ENCODE data around the gene MYO7A.

Gene MYO7A

DNA sequence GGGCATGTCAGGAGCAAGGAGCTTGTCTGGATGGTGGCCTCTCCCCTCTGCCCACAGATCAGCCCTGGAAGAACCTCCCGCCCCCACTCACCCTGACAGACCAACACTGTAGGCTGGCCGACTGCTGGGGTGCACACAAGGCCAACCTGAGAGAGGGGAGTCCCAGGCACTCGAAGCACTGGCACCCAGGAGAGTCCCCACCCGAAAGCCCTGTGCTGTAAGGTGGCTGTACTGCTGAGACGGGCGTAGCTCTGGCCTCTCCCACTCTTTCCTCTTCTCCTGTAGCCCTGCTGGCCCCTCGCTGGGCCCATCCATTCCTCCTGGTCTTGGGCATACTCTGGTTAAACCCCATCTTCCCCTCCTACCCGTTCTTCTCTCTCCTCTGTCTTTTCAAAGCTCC is 39.7 kb downstream of the MYO7A start:
- no peak for DNase-seq (ENCODE audit: low read depth)

- DNase-seq (ENCODE audit: low read depth), result no peak
Observed at GRCh38 chr11:77170107-77170506, 42.1 kb downstream of the MYO7A start.

DNA sequence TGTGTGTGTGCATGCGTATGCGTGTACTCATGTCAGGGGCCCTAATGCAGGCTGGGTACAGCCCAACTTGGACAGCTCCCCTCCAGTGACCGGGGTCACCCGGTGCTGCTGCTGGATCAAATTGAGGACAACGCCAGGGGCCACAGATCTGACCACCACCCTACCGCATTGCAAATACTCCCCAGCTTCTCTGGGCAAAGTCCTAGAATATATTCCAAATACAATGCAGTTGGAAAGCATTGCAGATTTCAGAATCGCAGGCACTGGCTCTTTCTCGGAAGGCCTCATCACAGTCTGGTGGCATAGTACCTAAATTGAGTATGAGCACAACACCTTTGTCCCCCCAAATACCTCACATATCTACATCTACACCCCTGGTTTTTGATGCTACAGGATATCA is 43.2 kb downstream of the MYO7A start:
- no peak for DNase-seq (ENCODE audit: low read depth)

GRCh38 chr11:77171885-77172665 is 44.0 kb downstream of the MYO7A start:
- no peak for DNase-seq (ENCODE audit: low read depth)

DNA sequence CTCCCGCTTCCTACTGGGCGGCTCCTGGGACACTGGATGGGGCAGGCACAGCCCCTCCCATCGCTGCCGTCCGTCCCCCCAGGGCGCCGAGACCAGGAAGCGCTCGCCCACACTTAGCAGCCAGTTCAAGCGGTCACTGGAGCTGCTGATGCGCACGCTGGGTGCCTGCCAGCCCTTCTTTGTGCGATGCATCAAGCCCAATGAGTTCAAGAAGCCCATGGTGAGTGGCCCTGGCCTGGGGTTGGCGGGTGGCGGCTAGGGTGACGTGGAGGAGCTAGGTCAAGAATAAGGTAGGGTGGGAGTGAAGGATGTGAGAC is 44.6 kb downstream of the MYO7A start:
- no peak for DNase-seq (ENCODE audit: low read depth)

GRCh38 chr11:77173494-77173893 is 45.4 kb downstream of the MYO7A start:
- DNase-seq (ENCODE audit: low read depth), result no peak

DNA sequence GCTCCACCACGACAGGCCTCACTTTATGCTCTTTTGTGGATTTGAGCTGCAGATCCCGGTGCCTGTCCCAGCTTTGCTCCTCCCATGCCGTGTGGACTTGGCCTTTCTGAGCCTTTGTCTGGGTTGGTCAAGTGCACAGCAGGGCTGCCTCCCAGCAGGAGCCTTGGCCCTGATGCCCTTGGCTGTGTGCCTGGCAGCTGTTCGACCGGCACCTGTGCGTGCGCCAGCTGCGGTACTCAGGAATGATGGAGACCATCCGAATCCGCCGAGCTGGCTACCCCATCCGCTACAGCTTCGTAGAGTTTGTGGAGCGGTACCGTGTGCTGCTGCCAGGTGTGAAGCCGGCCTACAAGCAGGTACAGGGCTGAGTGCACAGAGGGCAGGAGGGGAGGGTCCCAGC is 46.5 kb downstream of the MYO7A start:
- no peak for DNase-seq (ENCODE audit: low read depth)

- DNase-seq (ENCODE audit: low read depth), result no peak
Observed at GRCh38 chr11:77175021-77175842, 47.2 kb downstream of the MYO7A start.

DNA sequence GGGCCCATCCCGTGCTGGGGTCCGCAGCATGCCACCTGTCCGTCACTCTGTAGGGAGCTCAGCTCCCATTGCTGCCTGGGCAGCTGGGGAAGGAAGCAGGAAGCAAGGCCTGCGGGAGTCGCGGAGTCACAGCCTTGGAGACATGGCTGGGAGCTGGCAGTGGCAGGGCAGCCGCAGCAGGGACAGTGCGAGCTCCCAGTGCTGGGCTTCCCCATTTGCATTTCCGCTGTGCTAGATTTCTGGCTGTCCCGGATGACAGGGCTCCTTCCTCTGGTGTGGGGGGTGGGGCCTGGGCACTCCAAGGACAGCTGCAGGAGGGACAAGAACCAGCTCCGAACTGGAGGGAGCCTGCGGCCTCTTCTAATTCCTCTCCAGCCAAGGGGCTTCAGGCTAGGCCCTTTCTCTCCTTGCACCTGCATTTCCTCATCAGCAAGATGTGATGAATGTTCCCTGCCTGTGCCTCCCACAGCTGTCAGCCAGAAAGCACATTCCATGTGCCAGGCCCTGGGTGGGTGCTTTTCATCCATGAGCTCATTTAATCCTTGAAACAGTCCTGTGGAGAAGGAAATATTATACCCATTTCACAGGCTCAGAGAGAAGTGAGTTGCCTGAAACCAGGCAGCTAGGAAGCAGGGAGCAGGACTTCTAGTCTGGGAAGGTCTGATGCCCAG is 48.0 kb downstream of the MYO7A start:
- DNase-seq (ENCODE audit: low read depth), result no peak

GRCh38 chr11:77176996-77177395 is 49.0 kb downstream of the MYO7A start:
- no peak for DNase-seq (ENCODE audit: low read depth)

GRCh38 chr11:77178150-77178549 is 50.1 kb downstream of the MYO7A start:
- no peak for DNase-seq (ENCODE audit: low read depth)

- DNase-seq (ENCODE audit: low read depth), result no peak
Observed at GRCh38 chr11:77179048-77179447, 51.0 kb downstream of the MYO7A start.

DNA sequence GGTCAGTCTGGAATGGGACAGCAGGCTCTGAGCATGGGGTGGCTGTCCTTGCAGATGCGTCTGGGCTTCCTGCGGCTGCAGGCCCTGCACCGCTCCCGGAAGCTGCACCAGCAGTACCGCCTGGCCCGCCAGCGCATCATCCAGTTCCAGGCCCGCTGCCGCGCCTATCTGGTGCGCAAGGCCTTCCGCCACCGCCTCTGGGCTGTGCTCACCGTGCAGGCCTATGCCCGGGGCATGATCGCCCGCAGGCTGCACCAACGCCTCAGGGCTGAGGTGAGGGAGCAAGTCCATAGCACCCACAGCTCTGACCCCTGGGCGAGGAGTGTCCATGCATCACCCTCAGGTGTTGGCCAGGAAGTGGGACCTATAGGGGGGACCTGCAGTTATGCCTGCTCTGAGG is 51.6 kb downstream of the MYO7A start:
- no peak for DNase-seq (ENCODE audit: low read depth)

- DNase-seq (ENCODE audit: low read depth), result no peak
Observed at GRCh38 chr11:77180346-77180745, 52.3 kb downstream of the MYO7A start.

DNA sequence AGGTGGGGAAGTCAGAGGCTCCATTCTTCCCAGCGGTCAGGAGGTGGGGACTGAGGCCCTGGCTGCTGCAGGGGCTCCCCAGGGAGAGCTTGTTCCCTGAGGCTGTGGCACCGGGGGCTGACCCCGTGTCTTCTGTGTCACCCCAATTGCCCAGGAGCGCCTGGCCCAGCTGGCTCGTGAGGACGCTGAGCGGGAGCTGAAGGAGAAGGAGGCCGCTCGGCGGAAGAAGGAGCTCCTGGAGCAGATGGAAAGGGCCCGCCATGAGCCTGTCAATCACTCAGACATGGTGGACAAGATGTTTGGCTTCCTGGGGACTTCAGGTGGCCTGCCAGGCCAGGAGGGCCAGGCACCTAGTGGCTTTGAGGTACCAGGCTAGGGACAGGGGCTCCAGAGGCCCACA is 53.2 kb downstream of the MYO7A start:
- no peak for DNase-seq (ENCODE audit: low read depth)

DNA sequence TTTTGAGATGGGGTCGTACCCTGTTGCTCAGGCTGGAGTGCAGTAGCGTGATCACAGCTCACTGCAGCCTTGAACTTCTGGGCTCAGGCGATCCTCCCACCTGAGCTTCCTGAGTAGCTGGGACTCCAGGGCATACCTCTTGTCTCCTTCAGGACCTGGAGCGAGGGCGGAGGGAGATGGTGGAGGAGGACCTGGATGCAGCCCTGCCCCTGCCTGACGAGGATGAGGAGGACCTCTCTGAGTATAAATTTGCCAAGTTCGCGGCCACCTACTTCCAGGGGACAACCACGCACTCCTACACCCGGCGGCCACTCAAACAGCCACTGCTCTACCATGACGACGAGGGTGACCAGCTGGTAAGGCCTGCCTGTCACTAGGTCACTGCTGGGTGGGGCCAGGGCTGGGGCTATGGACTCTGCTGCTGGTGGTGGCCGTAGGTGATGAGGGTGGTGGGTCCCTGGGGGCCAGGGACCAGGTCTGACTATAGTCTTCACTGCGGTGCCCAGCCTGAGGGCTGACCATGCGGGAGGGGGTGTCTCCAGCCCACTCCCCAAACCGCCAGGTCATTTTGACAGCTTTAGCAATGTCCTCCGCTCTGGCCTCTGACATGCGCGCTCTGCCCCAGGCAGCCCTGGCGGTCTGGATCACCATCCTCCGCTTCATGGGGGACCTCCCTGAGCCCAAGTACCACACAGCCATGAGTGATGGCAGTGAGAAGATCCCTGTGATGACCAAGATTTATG is 53.9 kb downstream of the MYO7A start:
- no peak for DNase-seq (ENCODE audit: low read depth)

GRCh38 chr11:77182542-77183430 is 54.7 kb downstream of the MYO7A start:
- no peak for DNase-seq (ENCODE audit: low read depth)

GRCh38 chr11:77183431-77183984 is 55.5 kb downstream of the MYO7A start:
- no peak for DNase-seq (ENCODE audit: low read depth)

DNA sequence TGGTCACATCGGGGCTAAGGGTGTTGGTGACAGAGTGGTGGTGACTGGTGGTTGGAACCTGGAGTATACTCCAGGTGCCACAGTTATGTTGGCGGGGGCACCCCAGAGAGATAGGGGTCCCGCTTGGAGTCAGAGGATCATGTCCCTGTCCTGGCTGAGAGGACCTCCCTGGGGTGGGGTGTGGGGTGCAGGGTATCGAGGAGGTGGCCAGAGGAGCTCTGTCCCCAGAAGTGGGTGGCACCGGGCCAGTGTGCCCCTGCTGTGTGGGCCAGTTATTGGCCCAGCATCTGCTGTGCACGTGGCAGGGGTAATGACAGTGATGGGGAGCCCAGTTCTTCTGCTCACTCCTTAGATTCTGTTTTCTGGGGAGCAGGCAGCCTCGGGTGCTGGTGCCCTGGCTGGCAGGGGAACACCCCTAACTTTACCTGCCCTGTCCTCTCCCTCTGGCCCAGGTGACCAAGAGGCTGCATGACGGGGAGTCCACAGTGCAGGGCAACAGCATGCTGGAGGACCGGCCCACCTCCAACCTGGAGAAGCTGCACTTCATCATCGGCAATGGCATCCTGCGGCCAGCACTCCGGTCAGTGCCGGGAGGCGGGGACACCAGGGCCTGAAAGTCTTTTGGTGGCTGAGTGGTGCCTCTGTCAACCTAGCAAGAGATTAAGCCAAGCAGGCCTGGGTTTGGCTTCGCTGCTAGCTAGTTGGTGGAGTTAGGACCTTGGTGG is 56.3 kb downstream of the MYO7A start:
- no peak for DNase-seq (ENCODE audit: low read depth)

DNA sequence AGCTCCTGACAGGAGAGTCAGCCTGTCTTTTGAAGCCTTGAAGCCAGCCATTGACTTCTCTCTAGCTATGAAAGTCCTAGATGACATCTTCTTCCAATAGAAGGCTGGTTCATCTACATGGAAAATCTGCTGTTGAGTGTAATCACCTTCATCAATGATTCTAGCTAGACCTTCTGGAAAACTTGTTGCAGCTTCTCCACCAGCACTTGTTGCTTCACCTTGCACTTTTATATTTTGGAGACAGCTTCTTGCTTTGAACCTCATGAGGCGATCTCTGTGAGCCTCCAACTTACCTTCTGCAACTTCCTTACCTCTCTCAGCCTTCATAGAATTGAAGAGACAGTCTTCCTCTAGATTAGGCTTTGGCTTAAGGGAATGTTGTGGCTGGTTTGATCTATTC is 58.3 kb downstream of the MYO7A start:
- no peak for DNase-seq (ENCODE audit: low read depth)

All from GM04503 (cell line).